Retinal pigment epithelial cell (primary cell): Measurements from ENCODE around the gene ITGA8.
"Not testable (repeated sequence)": the region's sequence is repeated elsewhere in the genome, so short reads cannot be mapped to it uniquely, and the experiment has no call there.

Experiments used
- DNase-seq: peaks from one replicate; pipeline ENCODE4 v3.0.0-alpha.2; 2010; ENCODE audit warnings: low read depth
- H3K4me3 ChIP-seq: 2 replicates; pipeline ENCODE4 v1.5.1; 2011; ENCODE audit warnings: mild to moderate bottlenecking, low read length, control low read depth, moderate library complexity
- CTCF ChIP-seq: conservative IDR thresholded peaks from 2 replicates; pipeline ENCODE4 v1.5.1; 2011; ENCODE audit warnings: low read depth, low read length, control low read depth, inconsistent platforms

ITGA8 gene

GRCh38 chr10:15636446-15636845, 83.3 kb downstream of the ITGA8 start:
- TF ChIP-seq CTCF = no peak
- no peak for DNase-seq

GRCh38 chr10:15632456-15633091, 87.1 kb downstream of the ITGA8 start:
- H3K4me3 ChIP-seq = no peak overlapping the region
- TF ChIP-seq CTCF = no peak
- DNase-seq = no peak

More at GRCh38 chr10:15636446-15636845, 83.3 kb downstream of the ITGA8 start:
- H3K4me3 ChIP-seq = no peak overlapping the region

GRCh38 chr10:15631205-15631604, 88.5 kb downstream of the ITGA8 start:
- DNase-seq, H3K4me3 ChIP-seq: not testable (repeated sequence)

- no peak for DNase-seq
- no peak for TF ChIP-seq CTCF
Observed at GRCh38 chr10:15630353-15630752, 89.4 kb downstream of the ITGA8 start.

GRCh38 chr10:15627617-15628196, 92.0 kb downstream of the ITGA8 start:
- H3K4me3 ChIP-seq = no peak overlapping the region
- DNase-seq = no peak
- TF ChIP-seq CTCF = no peak

More at GRCh38 chr10:15630353-15630752, 89.4 kb downstream of the ITGA8 start:
- no peak overlapping the region for H3K4me3 ChIP-seq

GRCh38 chr10:15626937-15627336, 92.8 kb downstream of the ITGA8 start:
- no peak overlapping the region for H3K4me3 ChIP-seq
- DNase-seq = no peak
- no peak for TF ChIP-seq CTCF

GRCh38 chr10:15625261-15625660, 94.5 kb downstream of the ITGA8 start:
- no peak for TF ChIP-seq CTCF
- DNase-seq = no peak
- H3K4me3 ChIP-seq = no peak overlapping the region
